ENCODE measurements around the gene TBC1D3D.
"Not testable (repeated sequence)": the region's sequence is repeated elsewhere in the genome, so short reads cannot be mapped to it uniquely, and the experiment has no call there.

The TBC1D3D gene

GRCh38 chr17:38003676-38004075 is at the start of gene TBC1D3D:
Gene TBC1D3D, plus strand, starts transcription at chr17:38003976. Its CDS starts 1,585 bp downstream, at chr17:38005561.
- not testable (repeated sequence) for H3K4me3 Mint-ChIP-seq; H3K27ac Mint-ChIP-seq; H3K27me3 Mint-ChIP-seq (ENCODE audit: low read depth); H3K9me3 Mint-ChIP-seq; H3K36me3 Mint-ChIP-seq (ENCODE audit: low read depth); H3K4me1 Mint-ChIP-seq

GRCh38 chr17:37988960-37989359 is 14.8 kb upstream of the TBC1D3D start, which contains the start of gene TBC1D3L:
Gene TBC1D3L, minus strand, starts transcription at chr17:37989060. Its CDS starts 1,540 bp downstream, at chr17:37987520.
- H3K9me3 Mint-ChIP-seq; H3K27me3 Mint-ChIP-seq (ENCODE audit: low read depth); H3K4me3 Mint-ChIP-seq; H3K27ac Mint-ChIP-seq; H3K4me1 Mint-ChIP-seq; H3K36me3 Mint-ChIP-seq (ENCODE audit: low read depth): not testable (repeated sequence)

All from nephron (organoid).